T follicular helper cell (primary cell): Measurements from ENCODE around the gene RO60.
"Not testable (repeated sequence)": the region's sequence is repeated elsewhere in the genome, so short reads cannot be mapped to it uniquely, and the experiment has no call there.

Experiments
- DNase-seq: peaks from one replicate; pipeline ENCODE4 v3.0.0-alpha.2; 2020; ENCODE audit warnings: low read depth
- total RNA-seq, 2 experiments: gene quantifications; one replicate each; lab custom pipeline; 2026; lab: John Stamatoyannopoulos, UW

Gene RO60
- total RNA-seq = 173 to 186 reads per million in 2 experiments

GRCh38 chr1:193059282-193060114 is at the start of gene RO60, which contains the start of gene UCHL5:
RO60 (plus strand) TSS chr1:193059612; CDS start chr1:193069055, 9,443 bp downstream.
UCHL5 (minus strand) TSS chr1:193059360; CDS start chr1:193059260, 100 bp downstream.
- peak; percentile 92 for DNase-seq

DNA sequence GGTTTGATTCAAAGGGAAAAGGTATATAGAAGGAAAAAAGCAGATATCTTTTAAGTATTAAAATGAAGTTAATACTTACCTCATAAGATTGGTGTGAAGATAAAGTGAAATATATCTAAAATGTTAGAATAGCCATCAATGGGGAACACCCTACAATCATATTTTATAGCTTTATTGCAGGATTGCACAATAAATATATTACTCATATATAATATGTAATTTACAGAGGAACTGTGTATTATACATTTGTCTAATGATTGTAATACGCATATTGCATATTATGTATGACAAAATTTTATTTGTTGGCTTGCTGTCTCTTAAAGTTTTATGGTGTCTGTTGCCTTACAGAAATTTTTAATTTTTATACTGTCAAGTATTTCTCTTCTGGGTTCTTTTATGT is 48.0 kb upstream of the RO60 start:
- no peak for DNase-seq

DNA sequence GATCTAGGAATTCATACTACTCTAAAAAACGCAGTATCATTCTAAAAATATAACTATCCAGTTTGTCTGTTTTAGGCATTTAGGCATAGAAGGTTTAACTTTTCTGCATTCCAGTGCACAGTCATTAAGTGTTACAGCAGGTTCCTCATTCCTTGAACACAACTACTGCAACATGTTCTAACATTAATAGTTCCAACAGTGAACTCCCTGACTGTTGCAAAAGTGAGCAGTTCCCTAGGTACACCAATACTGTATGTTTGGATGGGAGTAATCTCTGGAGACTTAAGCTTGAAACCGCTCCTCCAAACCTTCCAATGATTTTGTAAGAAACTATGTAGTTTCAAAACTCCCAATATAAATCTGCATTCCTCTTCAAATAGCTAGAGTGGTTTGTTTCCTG is 46.4 kb upstream of the RO60 start:
- DNase-seq = no peak

GRCh38 chr1:193013707-193014106 is 45.7 kb upstream of the RO60 start:
- DNase-seq = no peak

- no peak for DNase-seq
Observed at GRCh38 chr1:193014400-193014799, 45.0 kb upstream of the RO60 start.

DNA sequence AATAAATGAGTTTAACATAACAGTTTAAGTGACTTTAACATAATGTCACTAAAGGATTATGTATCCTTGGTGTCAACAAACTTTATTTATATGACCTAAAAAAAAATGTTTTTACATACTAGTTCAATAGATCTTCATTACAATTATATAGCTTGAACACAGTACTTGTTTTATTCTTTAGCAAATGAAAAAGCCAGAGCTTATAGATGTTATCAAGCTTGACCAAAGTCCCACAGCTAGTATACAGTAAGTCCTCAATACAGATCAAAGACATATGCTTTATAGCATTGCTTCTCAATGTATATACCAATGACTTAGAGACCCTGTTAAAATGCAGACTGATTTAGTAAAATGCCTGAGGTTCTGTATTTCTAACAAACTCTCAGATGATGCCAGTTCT is 42.6 kb upstream of the RO60 start:
- DNase-seq = no peak

- no peak for DNase-seq
Observed at GRCh38 chr1:193019442-193020026, 39.9 kb upstream of the RO60 start.

- DNase-seq = no peak
Observed at GRCh38 chr1:193025218-193025617, 34.2 kb upstream of the RO60 start.

GRCh38 chr1:193030280-193030679 is 29.1 kb upstream of the RO60 start:
- no peak for DNase-seq

DNA sequence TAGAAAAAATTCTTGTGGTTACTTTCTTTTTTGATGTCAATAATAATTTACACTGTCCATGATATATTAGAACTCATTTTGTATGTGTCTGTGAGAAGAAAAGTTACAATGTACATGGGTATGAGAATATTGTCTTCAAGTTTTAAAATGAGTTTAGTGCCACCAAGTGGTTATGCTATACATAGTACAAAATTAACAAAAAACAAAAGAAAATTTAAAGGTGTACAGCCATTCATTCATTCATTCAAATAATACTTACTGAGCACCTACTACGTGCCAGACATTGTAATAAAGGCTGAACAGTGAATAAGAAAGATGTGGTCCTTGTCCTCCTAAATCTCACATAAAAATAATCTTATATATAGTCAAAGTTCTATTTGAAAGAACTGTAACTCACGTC is 28.0 kb upstream of the RO60 start:
- DNase-seq = no peak

GRCh38 chr1:193032643-193033427 is 26.6 kb upstream of the RO60 start:
- not testable (repeated sequence) for DNase-seq

- no peak for DNase-seq
Observed at GRCh38 chr1:193033610-193034009, 25.8 kb upstream of the RO60 start.

DNA sequence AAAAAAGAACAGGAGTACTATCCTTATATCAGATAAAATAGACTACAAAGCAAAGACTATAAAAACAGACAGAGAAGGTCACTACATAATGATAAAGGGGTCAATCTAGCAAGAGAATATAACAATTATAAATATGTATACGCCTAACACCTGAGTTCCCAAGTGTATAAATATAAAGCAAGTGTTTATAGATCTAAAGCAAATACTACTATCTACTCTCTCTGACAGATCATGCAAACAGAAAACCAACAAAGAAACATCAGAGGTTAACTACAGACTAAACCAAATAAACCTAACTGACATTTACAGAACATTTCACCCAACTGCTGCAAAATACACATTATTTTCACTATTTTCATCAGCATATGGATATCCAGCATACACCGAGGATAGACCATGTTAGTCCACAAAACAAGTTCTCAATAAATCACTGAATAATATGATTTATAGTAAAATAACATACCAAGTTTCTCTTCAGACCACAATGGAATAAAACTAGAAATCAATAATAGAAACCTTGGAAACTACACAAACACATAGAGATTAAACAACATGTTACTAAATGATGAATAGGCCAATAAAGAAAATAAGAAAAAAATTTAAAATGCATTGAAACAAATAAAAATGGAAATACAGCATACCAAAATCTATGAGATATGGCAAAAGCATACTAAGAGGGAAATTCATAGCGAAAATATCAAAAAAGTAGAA is 22.9 kb upstream of the RO60 start:
- DNase-seq = no peak

- DNase-seq = no peak
Observed at GRCh38 chr1:193040011-193040410, 19.4 kb upstream of the RO60 start.

DNA sequence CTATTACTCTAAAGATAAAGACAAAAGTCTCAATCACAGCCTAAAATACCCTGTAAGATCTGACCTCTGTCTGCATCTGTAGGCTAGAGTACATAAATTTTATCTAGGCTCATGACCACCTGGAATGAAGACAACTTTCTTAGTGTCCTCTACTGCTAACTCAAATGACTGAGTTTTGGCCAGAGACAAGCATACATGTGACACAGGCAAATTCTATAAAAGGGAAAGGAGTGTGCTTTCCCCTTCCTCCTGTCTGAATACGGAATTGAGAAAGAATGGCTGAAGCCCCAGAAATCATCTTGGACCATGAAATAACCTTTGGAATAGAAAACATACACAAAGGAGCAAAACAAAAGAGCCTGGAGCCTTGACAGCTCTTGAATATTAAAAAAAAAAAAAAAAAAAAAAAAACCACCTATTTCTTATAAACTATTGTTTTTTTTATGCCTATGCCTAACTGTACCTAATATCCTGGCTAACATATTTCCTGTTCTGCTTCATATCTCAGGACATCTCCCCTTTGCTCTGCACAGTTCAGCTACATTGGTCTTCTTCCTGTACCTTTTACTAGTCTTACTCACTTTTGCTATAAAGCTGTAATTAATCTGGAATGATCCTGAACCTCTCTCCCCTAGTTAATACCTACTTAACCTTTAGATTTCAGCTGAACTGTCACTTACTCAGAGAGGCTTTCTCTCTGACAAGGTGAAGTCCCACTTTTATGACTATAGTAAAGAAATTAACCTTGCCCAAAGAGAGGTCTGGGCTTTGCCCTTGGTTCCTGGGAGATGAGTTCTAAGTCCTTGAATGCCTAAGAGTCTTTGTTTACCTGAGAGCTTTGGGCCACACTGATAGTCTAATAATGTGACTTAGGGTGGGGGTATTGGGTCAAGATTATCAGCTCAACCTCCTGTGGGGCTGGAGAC is 16.4 kb upstream of the RO60 start:
- DNase-seq = no peak

DNA sequence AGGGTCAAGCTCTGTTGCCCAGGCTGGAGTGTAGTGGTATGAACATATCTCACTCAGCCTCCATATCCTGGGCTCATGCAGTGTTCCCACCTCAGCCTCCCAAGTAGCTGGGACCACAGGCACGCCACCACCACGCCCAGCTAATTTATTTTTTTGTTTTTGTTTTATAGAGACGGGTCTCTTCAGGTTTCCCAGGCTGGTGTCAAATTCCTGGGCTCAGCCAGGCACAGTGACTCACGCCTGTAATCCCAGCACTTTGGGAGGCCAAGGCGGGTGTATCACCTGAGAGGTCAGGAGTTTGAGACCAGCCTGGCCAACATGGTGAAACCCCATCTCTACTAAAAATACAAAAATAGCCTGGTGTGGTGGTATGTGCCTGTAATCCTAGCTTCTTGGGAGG is 10.5 kb upstream of the RO60 start:
- DNase-seq = not testable (repeated sequence)

GRCh38 chr1:193054169-193054675 is 5.2 kb upstream of the RO60 start:
- no peak for DNase-seq

DNA sequence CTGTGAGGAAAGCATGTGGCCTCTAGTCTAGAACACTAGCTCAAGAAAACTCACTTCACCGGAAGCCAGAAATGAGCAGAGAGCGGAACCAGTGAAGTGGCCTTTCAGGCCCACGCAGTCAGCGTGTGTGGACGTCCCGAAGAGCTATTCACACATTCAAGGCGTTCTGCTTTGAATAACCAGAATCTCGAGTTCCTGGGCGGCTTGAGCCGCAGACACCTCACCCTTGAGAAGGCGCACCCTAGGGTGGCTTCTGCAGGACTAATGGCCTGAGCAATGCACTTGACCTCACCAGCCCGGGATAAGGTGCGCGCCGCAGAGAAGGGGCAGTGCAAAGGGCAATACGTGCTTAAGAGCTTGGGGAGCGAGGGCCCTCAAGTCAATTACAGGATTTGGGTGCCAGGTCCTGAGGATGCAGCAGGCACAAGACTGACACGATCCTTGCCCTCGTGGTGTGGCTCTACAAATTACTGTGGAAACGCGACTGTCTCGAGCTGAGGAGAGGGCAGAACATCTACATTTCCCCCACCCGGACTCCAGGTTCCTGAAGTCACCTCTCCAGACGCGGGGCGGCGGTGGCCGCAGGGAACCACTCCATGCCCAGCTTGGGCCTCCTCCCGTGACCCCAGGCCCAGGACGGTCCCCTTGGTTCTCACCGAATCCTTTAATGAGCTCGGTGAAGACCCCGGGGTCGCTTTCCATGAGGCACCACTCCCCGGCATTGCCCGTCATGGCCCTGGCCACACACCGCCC is 707 bp upstream of the RO60 start:
- peak; percentile 10 for DNase-seq

DNA sequence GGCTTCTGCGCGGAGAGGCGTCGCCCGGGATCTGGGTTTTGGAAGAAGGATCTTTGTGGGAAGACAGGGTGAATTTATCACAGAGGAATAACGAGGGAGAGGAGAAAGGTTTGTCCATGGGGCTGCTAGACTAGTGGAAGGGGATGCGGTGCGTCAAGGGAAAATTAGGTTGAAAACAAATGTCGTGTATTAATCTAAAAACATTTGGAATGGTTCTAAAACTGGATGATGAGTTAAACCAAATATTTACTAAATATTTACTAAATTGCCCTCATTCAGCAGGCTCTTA is 647 bp downstream of the RO60 start:
- DNase-seq = no peak

DNA sequence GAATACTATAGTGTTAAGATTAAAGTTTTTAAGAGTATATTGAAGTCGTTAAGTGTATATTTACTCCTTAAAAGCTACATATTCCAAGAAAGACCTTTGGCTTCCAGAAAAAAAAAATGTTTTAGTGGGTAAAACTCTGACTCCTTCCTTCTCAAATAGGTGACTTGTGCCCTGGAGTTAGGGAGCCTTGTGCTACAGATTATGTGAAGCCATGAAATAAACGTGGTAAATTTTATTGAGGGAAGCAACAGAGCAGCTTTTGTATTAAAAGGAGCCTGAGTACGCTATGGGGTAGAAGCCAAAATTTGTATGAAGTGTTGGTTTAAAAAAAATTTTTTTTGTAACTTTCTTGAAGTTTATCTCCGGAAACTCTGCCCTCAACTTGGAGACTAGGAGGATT is 994 bp downstream of the RO60 start:
- no peak for DNase-seq
